Activated gamma-delta T cell treated with Interleukin-2 at 50 U/mL for 16 hours (primary cell): ENCODE data around the gene TNIP1.

Experiments used
- DNase-seq: peaks from one replicate; pipeline ENCODE4 v3.0.0-alpha.2; 2020

Gene TNIP1

DNA sequence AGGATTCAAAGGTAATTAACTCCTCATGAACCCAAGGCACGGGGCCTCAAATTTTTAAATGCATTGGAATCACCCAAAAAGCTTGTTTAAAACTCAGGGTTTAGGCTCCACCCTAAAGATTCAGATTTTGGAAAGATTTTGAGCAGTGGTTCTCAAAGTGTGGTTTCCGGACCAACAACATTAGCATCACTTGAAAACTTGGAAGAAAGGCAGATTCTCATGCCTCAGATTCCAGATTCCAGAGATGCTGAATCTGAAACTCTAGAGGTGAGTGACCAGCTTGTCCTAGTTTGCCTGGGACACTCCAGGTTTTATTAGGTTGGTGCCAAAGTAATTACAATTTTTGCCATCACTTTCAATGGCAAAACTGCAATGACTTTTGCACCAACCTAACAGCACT lies 24.7 kb upstream of the TNIP1 start:
- no peak for DNase-seq

DNA sequence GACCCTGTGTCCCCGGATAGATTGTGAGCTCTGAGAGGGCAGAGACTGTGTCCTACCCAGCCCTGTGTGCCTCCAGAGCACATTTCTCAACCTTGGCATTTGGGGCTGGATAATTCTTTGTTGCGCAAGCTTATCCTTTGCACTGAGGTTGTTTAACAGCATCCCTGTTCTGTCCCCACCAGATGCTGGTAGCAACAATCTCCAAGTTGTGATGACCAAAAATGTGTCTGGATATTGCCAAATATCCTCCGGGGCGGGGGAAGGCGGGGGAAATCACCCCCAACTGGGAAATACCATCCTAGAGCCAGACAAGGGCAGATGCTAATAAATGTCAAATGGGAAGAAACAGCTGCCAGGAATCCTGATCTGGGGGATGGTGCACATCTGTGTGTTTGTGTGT lies 24.0 kb upstream of the TNIP1 start:
- no peak for DNase-seq

DNA sequence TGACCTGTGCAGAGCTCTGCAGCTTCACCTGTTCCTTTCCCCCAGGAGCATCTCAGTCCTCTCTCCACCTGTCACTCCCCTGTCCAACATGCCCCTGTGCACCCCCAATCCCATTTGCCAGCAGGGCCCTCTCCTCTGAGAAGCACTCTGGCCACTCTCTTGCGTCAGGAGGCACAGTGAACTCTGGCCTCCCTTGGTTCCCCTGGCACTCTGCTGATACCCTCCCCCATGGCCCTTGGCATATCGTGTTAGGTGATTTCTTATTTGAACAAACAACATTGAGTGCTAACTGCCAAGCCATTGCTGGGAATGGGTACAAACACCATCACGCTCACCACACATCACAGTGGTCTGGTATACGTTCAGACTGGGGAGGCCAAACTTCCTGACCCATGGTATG lies 20.9 kb upstream of the TNIP1 start:
- DNase-seq = no peak

DNA sequence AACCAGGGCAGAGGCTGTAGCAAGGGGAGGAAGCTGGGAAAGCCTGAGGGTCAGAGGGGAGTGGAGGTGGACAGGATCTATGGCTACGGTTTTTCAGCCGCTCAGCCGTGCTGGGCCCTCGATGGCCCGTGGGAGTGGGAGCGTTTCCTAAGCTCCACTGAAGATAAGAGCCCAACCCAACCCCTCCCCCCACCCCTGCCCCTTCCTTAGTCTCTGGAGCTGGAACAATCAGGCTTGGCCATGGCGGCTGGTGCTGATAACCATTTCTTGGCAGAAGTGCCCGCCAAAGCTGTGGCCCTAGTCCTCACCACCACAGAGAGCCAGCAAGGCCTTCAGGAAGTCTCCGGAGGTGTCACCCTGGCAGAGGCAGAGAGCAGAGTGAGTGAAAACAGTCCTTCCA lies 20.3 kb upstream of the TNIP1 start:
- DNase-seq = no peak

DNA sequence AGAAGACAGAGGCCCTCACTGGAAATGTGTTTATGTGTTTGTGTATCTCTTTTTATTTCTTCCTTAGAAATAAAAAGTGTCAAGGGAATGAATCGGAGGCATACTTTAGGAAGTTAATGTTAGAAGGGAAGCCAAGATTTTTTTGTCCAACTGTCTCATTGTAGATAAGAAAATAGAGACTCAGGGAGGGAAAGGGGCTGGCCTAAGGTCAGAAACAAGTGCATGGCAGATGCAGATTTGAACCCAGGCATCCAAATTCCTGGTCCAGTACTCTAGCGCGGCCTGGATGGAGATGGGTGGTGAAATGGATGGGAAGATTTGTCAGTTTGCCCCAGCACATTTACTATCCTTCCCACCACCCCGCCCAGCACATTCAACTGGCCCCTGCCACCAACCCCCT lies 19.8 kb upstream of the TNIP1 start:
- no peak for DNase-seq

DNA sequence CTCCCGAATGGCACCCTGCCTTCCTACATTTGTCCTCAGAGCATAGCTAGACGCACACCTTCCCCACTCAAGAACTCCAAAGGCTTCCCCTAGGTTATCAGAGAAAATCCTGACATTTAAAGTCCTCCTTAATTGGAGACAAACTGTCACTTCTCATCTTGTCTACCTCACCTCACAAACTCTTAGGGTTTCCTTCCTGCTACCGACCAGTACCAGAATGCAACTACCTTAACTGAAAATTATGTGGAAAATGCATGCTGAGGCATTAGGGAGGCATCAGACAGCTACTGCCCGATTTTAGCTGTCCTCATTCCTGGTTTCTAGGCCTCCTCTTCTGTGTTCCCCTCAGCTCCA lies 17.9 kb upstream of the TNIP1 start:
- no peak for DNase-seq

DNA sequence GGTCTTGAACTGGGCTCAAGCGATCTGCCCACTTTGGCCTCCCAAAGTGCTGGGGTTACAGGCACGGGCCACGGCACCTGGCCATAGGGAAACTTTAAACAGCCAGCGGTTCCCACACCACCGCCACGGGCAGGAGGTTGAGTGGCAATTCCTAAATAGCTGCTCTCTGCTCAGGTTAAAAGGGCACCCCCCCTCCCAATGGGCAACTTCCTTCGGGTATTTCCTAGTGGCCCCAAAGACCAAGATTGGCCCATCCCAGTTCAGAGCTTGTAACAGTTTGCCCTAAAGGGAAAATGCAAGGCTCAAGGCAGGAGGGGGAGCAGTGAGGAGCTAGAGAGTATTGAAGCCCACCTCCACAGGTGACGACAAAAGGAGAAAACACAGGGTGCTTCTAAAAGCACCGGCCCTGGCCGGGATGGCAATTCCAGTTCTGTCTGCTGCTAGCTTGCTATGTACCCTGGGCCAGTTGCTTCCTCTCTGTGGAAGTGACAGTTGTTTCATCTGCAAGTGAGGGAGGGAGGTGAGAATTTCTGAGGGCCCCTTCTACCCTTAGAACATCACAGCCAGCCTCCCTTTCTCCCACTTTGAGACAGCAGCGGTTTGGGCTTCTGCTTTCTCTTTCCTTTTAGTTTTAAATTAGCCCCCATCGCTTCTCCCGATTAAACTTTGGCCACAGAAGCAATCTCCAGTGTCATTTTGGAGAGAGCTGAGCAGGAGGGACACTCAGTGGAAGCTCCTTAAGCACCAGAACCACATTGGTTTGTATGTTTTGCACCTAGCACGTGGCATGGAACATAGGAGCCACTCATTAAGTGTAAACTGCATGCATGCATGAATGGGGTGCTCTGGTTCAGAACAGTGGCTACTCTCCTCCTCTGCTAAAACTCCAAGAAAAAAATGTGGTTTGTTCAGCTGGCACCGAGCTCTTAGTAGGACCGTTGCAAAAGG lies 17.3 kb upstream of the TNIP1 start:
- DNase-seq = peak; percentile 36

DNA sequence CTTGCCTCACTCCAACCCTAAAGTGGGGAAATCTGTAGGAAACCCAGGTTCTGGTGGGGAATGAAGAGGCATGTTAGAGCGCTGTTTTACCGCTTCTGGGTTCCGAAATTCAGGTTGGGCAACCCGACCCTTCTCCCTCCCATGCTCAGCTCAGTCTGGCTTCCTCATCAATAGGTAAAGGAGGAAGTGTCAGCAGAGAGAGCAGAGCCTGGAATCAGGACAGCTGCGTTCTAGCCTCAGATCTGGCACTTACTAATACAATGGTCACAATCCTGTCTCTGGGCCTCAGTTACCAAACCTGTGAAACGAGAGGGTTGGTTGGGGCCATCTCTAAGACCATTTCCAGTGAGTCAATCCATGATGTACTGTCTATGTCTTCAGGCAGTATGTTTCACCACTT lies 16.2 kb upstream of the TNIP1 start:
- DNase-seq = no peak

DNA sequence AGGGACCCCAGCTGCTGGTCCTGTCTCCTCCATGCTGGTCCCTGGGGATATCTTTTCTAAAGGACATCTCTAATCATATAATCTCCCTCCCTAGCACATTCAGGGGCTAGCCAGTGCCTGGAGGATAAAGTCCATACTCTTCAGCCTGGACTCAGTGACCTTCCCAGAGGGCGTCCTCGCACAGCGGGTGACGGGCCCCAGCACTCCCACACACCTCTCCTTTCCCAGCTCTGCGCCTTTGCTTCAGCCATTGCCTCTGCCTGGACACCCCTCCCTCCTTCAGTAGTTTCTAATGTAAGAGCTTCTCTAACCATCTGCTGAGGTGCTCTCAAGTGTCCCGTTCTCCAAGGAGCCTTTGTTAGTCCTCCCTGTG lies 15.2 kb upstream of the TNIP1 start:
- DNase-seq = no peak

DNA sequence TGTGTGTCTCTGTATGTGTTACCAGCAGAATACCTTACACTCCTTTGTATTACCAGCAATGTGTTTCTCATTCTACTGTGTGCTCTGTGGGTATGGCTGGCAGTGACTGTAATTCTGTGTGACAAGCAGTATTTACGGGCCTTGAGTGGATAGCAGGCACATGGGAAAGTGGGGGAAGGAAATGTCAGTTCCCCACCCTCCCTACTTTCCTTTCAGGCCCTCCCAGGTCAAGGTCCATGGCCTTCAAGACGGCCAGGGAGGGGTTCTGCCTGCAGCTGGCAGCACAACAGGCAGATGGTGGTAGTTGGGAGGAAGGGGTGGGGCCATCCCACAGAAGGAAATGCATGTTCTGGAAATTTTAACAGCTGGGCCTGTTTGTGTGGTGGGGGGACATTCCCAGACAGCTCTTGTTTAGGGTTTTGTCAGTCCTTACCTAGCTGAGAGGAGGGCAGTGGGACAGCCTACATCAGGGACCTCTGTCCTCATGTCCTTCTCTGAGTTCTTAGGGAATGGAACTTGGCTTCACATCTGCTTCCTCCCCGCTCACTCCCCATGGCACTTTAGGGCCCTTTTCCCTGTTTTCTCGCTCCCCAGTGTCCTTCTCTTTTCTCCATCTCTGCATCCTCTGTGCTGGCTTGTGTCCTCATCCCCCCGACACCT lies 14.6 kb upstream of the TNIP1 start:
- no peak for DNase-seq

DNA sequence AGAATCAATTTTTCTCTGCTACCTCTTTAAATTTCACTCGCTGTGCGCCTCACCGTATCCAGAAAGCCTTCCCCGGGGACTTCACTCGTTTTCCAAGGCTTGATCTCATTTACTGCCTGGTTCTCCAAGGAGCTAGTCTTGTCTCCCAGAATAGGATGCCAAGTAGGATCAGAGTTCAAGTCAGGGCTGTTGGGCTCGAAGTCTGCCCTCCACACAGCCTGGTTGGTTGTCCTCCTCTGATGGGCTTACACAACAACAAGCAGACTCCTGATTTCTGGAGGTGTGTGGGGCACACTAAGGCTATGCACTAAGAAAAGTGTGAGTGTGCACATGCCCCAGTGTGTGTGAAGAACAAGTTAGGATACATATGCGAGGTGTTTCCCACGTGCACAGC lies 14.0 kb upstream of the TNIP1 start:
- no peak for DNase-seq

DNA sequence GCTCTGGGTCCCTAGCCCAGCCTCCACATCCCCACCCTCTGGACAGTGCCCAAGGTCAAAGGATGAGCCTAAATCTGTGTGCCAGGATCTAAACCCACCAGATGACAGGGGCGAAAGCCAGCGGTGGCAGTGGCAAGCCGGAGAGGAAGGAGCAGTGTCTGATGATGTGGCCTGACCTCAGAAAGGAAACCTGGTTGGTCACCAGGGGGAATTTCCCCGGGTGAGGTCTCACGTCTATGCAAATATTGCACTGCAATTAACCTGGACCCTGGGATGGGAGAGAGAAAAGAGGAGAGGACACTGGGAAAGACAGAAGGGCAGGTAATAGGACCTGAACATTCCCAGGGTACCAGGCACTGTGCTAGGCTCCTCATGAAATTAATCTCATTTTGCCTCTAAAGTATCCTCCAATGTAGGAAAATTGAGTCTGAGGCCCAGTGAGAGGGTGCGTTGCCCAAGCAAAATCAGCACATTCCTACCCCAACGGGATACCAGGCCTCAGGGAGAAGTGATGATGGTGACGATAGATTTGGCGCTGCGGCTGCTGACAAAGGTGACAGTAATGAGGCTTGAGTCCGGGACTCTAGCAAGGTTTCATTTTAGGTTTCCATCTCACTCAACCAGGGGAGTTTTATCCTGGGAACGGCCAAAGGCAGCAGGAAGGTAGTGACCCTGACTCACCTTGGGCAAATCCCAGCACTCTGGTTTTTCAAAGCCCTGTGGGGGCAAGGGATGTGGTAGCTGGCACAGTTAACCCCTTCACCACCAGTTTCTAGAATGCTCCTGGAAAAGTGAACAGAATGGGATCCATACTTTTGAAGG lies 13.4 kb upstream of the TNIP1 start:
- DNase-seq = peak; percentile 48

DNA sequence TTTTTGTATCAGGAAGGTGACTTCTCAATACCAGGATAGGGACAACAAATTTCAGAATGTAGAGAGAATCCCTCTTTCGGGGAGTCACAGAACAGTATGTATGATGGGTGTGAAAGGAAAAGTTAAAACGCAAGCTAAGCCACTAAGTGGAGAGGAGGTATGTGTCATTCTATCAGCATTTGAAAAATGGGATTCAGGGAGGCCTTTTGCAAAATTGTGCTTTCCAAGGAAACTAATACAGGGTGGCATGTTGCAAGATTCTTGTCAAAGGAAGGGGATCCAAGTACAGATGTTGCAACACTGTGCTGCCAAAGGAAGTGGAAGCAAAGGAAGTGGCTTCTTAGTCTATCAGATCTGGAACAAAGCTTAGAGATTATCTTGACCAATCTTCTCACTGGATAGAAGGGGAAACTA lies 12.6 kb upstream of the TNIP1 start:
- DNase-seq = no peak

DNA sequence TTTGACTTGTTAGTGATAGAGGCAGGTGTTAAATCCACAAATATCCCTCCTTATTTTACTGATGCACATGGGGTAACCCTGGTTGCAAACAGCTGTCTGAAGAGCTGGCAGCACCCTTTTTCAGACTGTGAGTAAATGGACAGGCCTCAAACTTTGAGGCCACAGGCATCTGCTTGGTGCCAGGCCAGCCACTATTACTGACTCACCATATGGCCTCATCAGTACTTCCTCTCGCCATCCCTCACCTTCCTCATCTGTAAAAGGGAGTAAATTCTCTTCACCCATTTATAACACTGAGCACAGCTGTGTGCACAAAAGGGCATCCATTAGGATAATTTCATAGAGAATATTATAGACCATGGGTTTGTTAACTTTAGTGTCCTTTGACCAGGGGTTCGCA lies 11.9 kb upstream of the TNIP1 start:
- DNase-seq = no peak

DNA sequence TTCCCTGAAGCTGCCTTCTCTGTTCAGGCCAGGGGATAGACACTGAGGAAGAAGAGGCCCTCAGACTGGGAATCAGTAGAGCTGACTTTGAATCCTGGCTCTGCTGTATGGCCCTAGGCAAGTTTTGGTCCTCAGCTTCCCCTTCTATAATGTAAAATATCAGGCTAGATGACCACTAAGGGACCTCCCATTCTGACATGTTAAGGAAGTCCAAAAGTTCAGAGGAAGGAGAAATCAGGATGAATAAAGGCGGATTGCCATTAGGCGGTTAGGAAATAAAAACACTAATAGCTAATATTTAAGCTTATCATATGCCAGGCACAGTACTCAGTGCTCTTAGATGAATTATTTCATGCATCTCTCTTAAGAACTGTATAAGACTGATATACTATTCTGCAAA lies 8.9 kb upstream of the TNIP1 start:
- no peak for DNase-seq

DNA sequence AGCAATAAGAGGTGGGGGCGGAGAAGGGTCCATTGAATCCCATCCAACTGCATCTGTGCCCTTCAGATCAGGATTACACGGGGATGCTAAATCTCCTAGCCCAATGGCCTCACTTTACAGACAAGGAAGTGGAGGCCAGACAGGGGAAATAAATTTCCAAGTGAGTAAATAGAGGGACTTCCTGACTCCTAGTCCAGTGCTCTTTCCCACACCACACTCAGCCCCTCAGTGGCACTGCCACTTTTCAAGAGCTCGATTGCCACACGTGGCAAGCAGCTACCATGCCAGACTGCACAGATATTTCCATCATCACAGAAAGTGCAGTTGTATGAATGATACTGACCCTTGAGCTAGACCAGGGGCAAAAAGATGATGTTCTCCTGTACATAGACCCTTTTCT lies 8.2 kb upstream of the TNIP1 start:
- no peak for DNase-seq

DNA sequence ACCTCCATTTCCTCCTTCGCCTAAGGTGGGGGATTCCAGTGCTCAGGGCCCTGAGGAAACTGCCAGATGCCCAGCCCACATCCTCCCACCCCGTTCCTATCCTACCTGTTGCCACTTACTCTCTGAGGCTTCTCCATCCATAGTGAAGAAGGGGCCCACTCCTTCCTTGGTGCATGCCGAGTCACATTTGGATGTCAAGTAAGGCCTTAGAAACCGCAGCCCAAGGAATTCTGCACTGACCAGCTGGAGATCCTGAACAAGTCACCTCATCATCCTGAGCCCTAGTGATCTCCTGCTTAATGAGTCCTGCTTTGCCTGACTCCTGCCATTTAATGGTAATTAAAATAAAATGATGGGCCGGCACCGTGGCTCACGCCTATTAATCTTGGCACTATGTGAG lies 6.7 kb upstream of the TNIP1 start:
- no peak for DNase-seq

DNA sequence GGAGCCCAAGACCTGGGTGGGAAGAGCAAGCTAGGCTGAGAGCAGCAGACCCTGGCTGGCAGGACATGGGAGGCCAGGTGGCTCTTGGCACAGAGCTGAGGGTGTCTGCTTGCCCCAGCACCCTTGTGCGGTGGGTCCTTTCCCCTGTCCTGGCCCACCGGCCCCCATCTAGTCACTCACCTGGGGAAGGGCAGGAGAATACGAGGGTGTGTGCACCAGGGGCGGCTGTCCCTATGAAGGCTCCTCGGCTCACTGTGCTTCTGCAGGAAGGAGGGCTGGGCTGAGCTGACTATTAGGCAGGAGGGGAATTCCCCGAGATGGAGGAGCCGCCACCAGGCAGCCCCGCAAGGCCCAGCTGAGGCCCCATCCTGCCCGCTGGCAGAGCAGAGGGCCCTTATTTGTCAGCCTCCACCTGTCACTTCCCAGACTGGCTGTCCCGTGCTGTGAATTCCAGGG lies 6.1 kb upstream of the TNIP1 start:
- peak; percentile 49 for DNase-seq

DNA sequence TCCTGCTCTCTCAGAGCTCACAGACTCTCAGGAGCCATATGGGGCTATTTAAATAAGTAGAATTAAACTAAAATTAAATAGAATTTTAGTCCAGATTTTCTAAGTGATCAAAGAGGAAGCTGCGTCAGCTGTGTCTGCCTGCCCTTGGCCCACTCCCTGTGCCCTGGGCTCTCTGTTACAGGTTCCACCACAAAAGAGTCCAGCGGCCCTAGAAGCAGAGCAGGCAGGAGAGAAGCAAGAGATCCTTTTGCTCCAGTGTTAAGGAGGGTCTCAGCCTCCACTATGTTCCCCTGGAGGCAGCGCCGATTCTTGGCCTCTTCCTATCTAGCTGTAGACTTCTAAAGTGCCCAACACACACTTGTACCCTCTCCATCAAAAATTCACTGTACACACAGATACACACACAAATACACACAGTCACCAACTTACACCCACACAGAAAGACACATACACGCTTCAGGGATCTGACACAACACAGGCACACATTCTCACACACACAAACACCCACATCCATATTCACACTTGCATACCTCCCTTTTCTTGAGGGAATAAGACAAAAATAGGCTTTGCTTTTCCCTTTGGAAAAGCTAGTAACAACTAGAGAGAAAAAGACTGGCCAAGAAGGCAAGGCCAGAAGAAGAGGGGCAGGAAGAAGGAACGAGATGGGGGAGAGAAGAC lies 5.5 kb upstream of the TNIP1 start:
- DNase-seq = no peak

DNA sequence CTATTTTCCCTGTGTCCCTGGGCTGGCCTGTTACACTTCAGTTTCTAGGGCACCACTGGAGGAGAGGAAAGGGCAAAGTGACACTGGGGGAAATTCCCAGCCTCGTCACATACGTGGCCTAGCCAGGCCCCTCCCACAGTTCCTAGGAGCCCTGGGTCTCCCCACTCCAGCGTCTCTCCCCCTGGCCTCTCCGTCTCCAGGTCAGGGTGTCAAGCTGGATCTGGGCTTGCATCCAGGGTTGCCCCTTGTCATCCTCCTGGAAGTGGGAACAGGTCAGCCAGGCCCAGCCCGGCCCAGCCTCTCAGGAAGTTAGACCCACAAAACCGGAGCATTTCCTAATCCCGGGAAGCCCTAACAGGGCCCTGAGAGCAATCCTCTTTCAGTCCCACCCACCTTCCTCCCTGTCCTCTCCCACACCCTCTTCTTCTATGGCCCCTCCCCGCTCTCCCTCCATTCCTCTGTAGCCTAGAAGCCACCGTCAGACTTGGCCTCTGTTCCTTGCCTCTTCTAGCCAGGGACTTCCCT lies 4.7 kb upstream of the TNIP1 start:
- no peak for DNase-seq

DNA sequence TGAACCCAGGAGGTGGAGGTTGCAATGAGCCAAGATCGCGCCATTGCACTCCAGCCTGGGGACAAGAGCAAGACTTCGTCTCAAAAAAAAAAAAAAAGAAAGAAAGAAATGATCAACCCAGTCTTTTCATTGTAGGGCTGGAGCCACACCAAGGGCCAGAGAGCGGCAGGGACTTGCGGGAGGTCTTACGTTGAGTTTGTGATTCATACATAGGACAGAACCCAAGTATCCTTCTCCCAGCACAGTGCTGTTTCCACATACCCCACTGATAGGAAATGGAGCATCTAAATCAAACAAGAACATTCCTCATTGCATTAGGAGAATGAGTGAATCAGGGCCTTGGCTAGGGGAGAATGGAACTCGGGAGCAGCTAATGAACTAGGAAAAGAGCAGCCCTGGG lies 3.5 kb upstream of the TNIP1 start:
- DNase-seq = no peak

DNA sequence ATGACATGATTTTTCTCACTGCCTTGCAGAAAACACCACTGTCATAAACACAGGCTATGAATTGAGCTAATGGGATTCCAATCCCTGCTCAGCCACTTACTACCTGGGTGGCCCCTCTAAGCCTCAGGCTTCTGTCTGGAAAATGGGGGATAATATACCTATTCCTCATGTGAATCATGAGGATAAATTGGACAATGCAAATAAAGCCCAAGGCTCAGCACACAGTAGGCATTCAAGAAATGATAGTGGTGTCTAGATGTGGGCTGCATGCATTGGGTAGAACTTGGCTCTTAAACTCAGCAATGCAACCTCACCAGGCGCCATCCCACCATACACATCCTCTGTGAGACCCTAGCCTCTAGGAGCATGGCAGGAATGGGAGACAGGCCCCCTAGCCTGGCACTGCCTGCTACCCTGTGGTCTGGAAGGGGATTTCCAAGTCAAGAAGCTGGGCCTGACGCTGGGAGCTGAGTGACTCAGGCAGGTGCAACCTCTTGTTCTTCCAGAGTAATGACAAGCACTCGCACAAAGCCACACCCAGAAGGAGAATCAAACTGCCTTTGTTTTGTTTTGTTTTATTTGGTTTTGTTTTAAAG lies 2.3 kb upstream of the TNIP1 start:
- peak; percentile 31 for DNase-seq
